ENCODE data around the gene ROR2. TPM values are rescaled to one million over a fixed set of nuclear protein-coding genes. Genes with fewer than 3 reads are reported as not detected.

Gene ROR2
- total and polyA plus RNA-seq, 4 experiments from 2014 or later, result 0.17 to 0.31 (median 0.29) TPM; not detected in 1

- Histone ChIP-seq H3K27me3 (ENCODE audit: insufficient read depth, low read length) (no peaks in the 10 kb centered on the region), H3K4me1 (ENCODE audit: insufficient read depth, low read length) (no peaks in the 10 kb centered on the region), H3K9me3 (ENCODE audit: control insufficient read depth in 1 of 2, low read length in 2 of 2) (no peaks in the 10 kb centered on the region), H3K4me3 (ENCODE audit: low read length in 2 of 2) (no peak overlapping the region), H3K36me3 (ENCODE audit: insufficient read depth, low read length) (no peaks in the 10 kb centered on the region), H3K27ac (ENCODE audit: low read depth, low read length) (no peak overlapping the region)
- CTCF ChIA-PET (ENCODE audit: partially characterized antibody), result no interaction called here
- H3K27ac Mint-ChIP-seq, result no peak overlapping the region
- H3K4me1 Mint-ChIP-seq, result no peaks in the 10 kb centered on the region
- DNase-seq, result no peak
- intact Hi-C loops (cut with micrococcal nuclease), result no loop called here
- no peaks in the 10 kb centered on the region for H3K9me3 Mint-ChIP-seq
- H3K4me3 Mint-ChIP-seq, result no peak overlapping the region
- peaks cover 19 to 20% of the 10 kb centered on the region in 2 donors for H3K27me3 Mint-ChIP-seq
- POLR2A ChIA-PET (ENCODE audit: partially characterized antibody), result no interaction called here
- no peaks in the 10 kb centered on the region for H3K36me3 Mint-ChIP-seq
These were observed 53.9 kb downstream of the ROR2 start for GRCh38 chr9:91896097-91896496.

- no peaks in the 10 kb centered on the region for H3K9me3 Mint-ChIP-seq
- H3K4me1 Mint-ChIP-seq, result no peaks in the 10 kb centered on the region
- no peaks in the 10 kb centered on the region for H3K36me3 ChIP-seq (ENCODE audit: insufficient read depth, low read length)
- DNase-seq, result no peak
- no peak overlapping the region for H3K27ac Mint-ChIP-seq
- intact Hi-C loops (cut with micrococcal nuclease), result no loop called here
- H3K4me1 ChIP-seq (ENCODE audit: insufficient read depth, low read length), result no peaks in the 10 kb centered on the region
- CTCF ChIA-PET (ENCODE audit: partially characterized antibody), result no interaction called here
- no peaks in the 10 kb centered on the region for H3K27me3 ChIP-seq (ENCODE audit: insufficient read depth, low read length)
- H3K36me3 Mint-ChIP-seq, result no peaks in the 10 kb centered on the region
- H3K4me3 ChIP-seq (ENCODE audit: low read length in 2 of 2), result no peak overlapping the region
- H3K9me3 ChIP-seq (ENCODE audit: control insufficient read depth in 1 of 2, low read length in 2 of 2), result no peaks in the 10 kb centered on the region
- no peak overlapping the region for H3K27ac ChIP-seq (ENCODE audit: low read depth, low read length)
- POLR2A ChIA-PET (ENCODE audit: partially characterized antibody), result no interaction called here
- no peak overlapping the region for H3K4me3 Mint-ChIP-seq
- peaks cover 17 to 19% of the 10 kb centered on the region in 2 donors for H3K27me3 Mint-ChIP-seq
These were observed 55.5 kb downstream of the ROR2 start for GRCh38 chr9:91894536-91894935.

- POLR2A ChIA-PET (ENCODE audit: partially characterized antibody), result no interaction called here
- no peaks in the 10 kb centered on the region for H3K4me1 Mint-ChIP-seq
- no peaks in the 10 kb centered on the region for H3K36me3 Mint-ChIP-seq
- no peaks in the 10 kb centered on the region for H3K9me3 ChIP-seq (ENCODE audit: control insufficient read depth in 1 of 2, low read length in 2 of 2)
- no peak overlapping the region for H3K4me3 ChIP-seq (ENCODE audit: low read length in 2 of 2)
- H3K4me3 Mint-ChIP-seq, result no peak overlapping the region
- H3K27me3 Mint-ChIP-seq, result peaks cover 17 to 19% of the 10 kb centered on the region in 2 donors
- no peaks in the 10 kb centered on the region for H3K36me3 ChIP-seq (ENCODE audit: insufficient read depth, low read length)
- no peaks in the 10 kb centered on the region for H3K27me3 ChIP-seq (ENCODE audit: insufficient read depth, low read length)
- H3K27ac ChIP-seq (ENCODE audit: low read depth, low read length), result no peak overlapping the region
- intact Hi-C loops (cut with micrococcal nuclease), result no loop called here
- no peaks in the 10 kb centered on the region for H3K4me1 ChIP-seq (ENCODE audit: insufficient read depth, low read length)
- DNase-seq, result no peak
- H3K9me3 Mint-ChIP-seq, result no peaks in the 10 kb centered on the region
- CTCF ChIA-PET (ENCODE audit: partially characterized antibody), result no interaction called here
- no peak overlapping the region for H3K27ac Mint-ChIP-seq
These were observed 56.0 kb downstream of the ROR2 start for GRCh38 chr9:91894023-91894422.

- Mint-ChIP-seq H3K27me3 (peaks cover 17 to 25% of the 10 kb centered on the region in 2 donors), H3K36me3 (no peaks in the 10 kb centered on the region), H3K4me3 (no peak overlapping the region), H3K9me3 (no peaks in the 10 kb centered on the region), H3K4me1 (no peaks in the 10 kb centered on the region), H3K27ac (no peak overlapping the region)
- Histone ChIP-seq H3K4me3 (ENCODE audit: low read length in 2 of 2) (no peak overlapping the region), H3K27me3 (ENCODE audit: insufficient read depth, low read length) (no peaks in the 10 kb centered on the region), H3K36me3 (ENCODE audit: insufficient read depth, low read length) (no peaks in the 10 kb centered on the region), H3K4me1 (ENCODE audit: insufficient read depth, low read length) (no peaks in the 10 kb centered on the region), H3K9me3 (ENCODE audit: control insufficient read depth in 1 of 2, low read length in 2 of 2) (no peaks in the 10 kb centered on the region), H3K27ac (ENCODE audit: low read depth, low read length) (no peak overlapping the region)
- ChIA-PET CTCF (ENCODE audit: partially characterized antibody) (no interaction called here), POLR2A (ENCODE audit: partially characterized antibody) (no interaction called here)
- intact Hi-C loops (cut with micrococcal nuclease), result no loop called here
- no peak for DNase-seq
These were observed 58.1 kb downstream of the ROR2 start for GRCh38 chr9:91891915-91892314.

- H3K27ac ChIP-seq (ENCODE audit: low read depth, low read length), result no peak overlapping the region
- Mint-ChIP-seq H3K27ac (no peak overlapping the region), H3K36me3 (no peaks in the 10 kb centered on the region), H3K27me3 (peaks cover 7 to 22% of the 10 kb centered on the region in 2 donors), H3K9me3 (no peaks in the 10 kb centered on the region), H3K4me3 (no peak overlapping the region), H3K4me1 (no peaks in the 10 kb centered on the region)
- H3K27me3 ChIP-seq (ENCODE audit: insufficient read depth, low read length), result no peaks in the 10 kb centered on the region
- no peaks in the 10 kb centered on the region for H3K4me1 ChIP-seq (ENCODE audit: insufficient read depth, low read length)
- ChIA-PET CTCF (ENCODE audit: partially characterized antibody) (no interaction called here), POLR2A (ENCODE audit: partially characterized antibody) (no interaction called here)
- DNase-seq, result no peak
- H3K9me3 ChIP-seq (ENCODE audit: control insufficient read depth in 1 of 2, low read length in 2 of 2), result no peaks in the 10 kb centered on the region
- H3K36me3 ChIP-seq (ENCODE audit: insufficient read depth, low read length), result no peaks in the 10 kb centered on the region
- no peak overlapping the region for H3K4me3 ChIP-seq (ENCODE audit: low read length in 2 of 2)
- intact Hi-C loops (cut with micrococcal nuclease), result no loop called here
These were observed 59.4 kb downstream of the ROR2 start for GRCh38 chr9:91890662-91891061.

GRCh38 chr9:91889161-91889911, 60.7 kb downstream of the ROR2 start:
- no peaks in the 10 kb centered on the region for H3K36me3 Mint-ChIP-seq
- Histone ChIP-seq H3K4me1 (ENCODE audit: insufficient read depth, low read length) (no peaks in the 10 kb centered on the region), H3K4me3 (ENCODE audit: low read length in 2 of 2) (no peak overlapping the region), H3K27me3 (ENCODE audit: insufficient read depth, low read length) (no peaks in the 10 kb centered on the region), H3K36me3 (ENCODE audit: insufficient read depth, low read length) (no peaks in the 10 kb centered on the region), H3K27ac (ENCODE audit: low read depth, low read length) (no peak overlapping the region), H3K9me3 (ENCODE audit: control insufficient read depth in 1 of 2, low read length in 2 of 2) (no peaks in the 10 kb centered on the region)
- H3K4me1 Mint-ChIP-seq, result no peaks in the 10 kb centered on the region
- peaks cover 7 to 20% of the 10 kb centered on the region in 2 donors for H3K27me3 Mint-ChIP-seq
- ChIA-PET POLR2A (ENCODE audit: partially characterized antibody) (no interaction called here), CTCF (ENCODE audit: partially characterized antibody) (no interaction called here)
- DNase-seq, result no peak
- no peak overlapping the region for H3K4me3 Mint-ChIP-seq
- no peaks in the 10 kb centered on the region for H3K9me3 Mint-ChIP-seq
- intact Hi-C loops (cut with micrococcal nuclease), result no loop called here
- no peak overlapping the region for H3K27ac Mint-ChIP-seq

GRCh38 chr9:91886414-91887076, 63.5 kb downstream of the ROR2 start:
- H3K27me3 Mint-ChIP-seq, result peaks cover 5 to 15% of the 10 kb centered on the region in 2 donors
- no peak overlapping the region for H3K27ac Mint-ChIP-seq
- Histone ChIP-seq H3K27me3 (ENCODE audit: insufficient read depth, low read length) (no peaks in the 10 kb centered on the region), H3K9me3 (ENCODE audit: control insufficient read depth in 1 of 2, low read length in 2 of 2) (no peaks in the 10 kb centered on the region), H3K4me1 (ENCODE audit: insufficient read depth, low read length) (no peaks in the 10 kb centered on the region), H3K4me3 (ENCODE audit: low read length in 2 of 2) (no peak overlapping the region), H3K36me3 (ENCODE audit: insufficient read depth, low read length) (no peaks in the 10 kb centered on the region), H3K27ac (ENCODE audit: low read depth, low read length) (no peak overlapping the region)
- intact Hi-C loops (cut with micrococcal nuclease), result no loop called here
- POLR2A ChIA-PET (ENCODE audit: partially characterized antibody), result no interaction called here
- no peaks in the 10 kb centered on the region for H3K4me1 Mint-ChIP-seq
- H3K9me3 Mint-ChIP-seq, result no peaks in the 10 kb centered on the region
- H3K36me3 Mint-ChIP-seq, result no peaks in the 10 kb centered on the region
- CTCF ChIA-PET (ENCODE audit: partially characterized antibody), result no interaction called here
- no peak overlapping the region for H3K4me3 Mint-ChIP-seq
- DNase-seq, result no peak
